NCI-H2227 (cell line): Measurements from ENCODE around the gene GRAPL.
"Not testable (repeated sequence)": the region's sequence is repeated elsewhere in the genome, so short reads cannot be mapped to it uniquely, and the experiment has no call there.

ENCODE experiments used
- DNase-seq: peaks from one replicate; lab custom pipeline; 2025; ENCODE audit not compliant: unreplicated experiment; lab: John Stamatoyannopoulos, UW

GRAPL gene

DNA sequence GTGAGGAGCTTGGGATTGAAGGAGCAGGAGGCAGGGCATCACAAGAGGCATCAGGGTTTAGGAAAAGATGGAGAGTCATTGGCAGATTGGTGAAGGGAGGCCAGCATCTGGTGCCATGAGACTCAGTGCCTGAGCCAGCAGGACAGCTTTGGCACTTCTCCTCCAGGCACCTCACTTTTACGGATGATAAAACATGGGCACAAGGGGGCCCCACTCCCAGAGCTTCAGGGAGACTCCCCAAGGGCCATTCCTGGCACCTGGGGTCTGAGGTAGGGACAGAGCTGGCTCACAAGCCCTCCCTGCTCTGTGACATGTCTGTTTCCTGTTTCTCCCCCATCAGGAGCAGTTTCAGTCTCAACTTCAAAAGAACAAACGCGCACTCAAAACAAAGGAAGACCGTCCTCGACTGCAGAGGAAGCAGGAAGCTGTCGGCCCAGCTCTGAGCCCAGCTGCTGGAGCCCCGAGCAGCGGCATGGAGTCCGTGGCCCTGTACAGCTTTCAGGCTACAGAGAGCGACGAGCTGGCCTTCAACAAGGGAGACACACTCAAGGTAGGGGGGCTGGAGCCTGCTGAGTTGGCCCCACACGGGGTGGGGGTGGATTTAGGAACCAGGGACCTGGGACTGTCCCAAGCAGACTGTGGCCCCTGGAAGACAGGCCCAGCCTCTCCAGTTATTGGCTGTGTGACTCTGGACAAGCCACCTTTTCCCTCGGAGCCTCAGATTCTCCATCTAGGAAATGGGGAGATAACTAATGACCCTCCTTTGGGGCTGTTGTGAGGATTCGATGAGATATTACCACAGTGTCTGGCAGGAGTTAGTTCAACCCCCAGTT, at the start of gene GRAPL:
GRAPL (plus strand) TSS at position 442 of the 833 bp plus-strand sequence; CDS start at position 473, 31 bp downstream.
- DNase-seq: not testable (repeated sequence)

- DNase-seq: not testable (repeated sequence)
Observed at GRCh38 chr17:19088804-19089685, 38.3 kb upstream of the GRAPL start.

DNA sequence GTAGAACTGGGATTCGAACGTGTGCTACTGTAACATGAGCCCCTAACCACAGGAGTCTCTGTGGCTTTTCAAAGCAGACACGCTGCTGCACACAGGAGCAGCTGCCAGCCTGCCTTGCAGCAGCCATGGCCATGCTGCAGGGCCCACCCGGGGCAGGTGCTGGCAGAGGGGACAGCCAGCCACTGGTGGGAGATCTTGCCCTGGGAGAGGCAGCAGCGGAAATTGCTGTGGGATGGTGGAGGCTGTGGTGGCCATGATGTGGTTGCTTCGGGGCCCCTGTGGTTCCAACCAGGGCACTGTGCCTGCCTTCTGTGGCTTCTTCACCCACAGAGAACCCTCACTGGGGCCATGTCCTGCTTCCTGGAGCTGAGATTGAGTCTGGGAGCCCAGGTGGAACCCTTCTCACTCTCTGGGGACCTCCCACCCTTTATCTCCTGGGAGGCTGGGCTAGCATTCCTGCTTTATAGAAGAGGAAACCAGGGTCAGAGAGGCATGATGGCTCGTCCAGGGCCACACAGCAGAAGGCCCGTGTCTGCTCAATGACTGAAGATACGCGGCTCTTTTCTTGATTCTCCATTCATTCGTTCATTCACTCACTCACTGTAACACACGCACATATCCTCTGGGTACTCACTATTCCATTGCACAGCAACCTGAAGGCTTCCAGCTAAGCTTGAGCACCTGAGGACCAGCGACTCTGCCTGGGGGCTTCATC, 37.2 kb upstream of the GRAPL start:
- DNase-seq: not testable (repeated sequence)

DNA sequence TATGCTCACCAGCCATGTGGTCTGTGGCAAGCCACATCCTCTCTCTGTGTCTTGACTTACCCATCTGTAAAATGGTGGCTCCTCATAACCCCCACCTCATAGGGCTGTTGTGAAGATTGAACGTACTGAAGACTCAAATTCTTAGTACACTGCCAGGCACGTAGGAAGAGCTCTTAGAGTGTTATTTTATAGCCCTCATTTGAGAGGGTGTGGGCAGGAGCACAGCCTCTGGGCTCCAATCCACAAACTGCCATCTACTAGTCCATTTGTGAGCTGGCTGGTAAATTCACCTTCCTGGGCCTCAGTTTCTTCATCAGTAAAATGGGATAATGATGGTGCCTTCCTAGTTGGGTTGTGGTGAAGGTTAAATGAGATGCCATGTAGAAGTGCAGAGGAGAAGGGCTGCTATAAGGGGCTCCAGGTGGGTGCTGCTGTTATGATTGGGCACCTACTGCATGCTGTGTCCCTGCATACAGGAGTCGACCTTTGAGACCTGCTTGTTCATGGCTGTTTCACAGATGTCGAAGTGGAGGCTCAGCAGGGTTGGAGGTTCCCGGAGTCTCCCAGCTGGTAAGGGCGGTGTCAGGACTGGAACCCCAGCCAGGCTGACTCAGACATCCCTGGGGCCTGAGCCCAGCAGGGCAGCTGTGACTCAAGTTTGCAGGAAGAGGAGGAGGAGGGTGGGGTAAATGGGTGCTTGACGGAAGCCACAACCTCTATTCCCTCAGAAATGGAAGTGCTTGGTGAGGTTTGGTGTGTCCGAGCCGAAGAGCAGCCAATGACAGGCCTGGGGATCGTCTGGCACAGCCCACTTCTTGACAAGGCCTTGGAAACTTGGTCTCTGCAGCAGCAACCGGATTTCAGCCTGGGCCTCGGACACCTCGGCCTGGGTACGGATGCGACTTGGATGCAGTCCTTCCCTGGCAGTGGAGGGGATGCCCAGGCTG, 34.4 kb upstream of the GRAPL start:
- DNase-seq: not testable (repeated sequence)

GRCh38 chr17:19093684-19094438, 33.5 kb upstream of the GRAPL start:
- not testable (repeated sequence) for DNase-seq

- DNase-seq: not testable (repeated sequence)
Observed at GRCh38 chr17:19108517-19108916, 18.9 kb upstream of the GRAPL start.

DNA sequence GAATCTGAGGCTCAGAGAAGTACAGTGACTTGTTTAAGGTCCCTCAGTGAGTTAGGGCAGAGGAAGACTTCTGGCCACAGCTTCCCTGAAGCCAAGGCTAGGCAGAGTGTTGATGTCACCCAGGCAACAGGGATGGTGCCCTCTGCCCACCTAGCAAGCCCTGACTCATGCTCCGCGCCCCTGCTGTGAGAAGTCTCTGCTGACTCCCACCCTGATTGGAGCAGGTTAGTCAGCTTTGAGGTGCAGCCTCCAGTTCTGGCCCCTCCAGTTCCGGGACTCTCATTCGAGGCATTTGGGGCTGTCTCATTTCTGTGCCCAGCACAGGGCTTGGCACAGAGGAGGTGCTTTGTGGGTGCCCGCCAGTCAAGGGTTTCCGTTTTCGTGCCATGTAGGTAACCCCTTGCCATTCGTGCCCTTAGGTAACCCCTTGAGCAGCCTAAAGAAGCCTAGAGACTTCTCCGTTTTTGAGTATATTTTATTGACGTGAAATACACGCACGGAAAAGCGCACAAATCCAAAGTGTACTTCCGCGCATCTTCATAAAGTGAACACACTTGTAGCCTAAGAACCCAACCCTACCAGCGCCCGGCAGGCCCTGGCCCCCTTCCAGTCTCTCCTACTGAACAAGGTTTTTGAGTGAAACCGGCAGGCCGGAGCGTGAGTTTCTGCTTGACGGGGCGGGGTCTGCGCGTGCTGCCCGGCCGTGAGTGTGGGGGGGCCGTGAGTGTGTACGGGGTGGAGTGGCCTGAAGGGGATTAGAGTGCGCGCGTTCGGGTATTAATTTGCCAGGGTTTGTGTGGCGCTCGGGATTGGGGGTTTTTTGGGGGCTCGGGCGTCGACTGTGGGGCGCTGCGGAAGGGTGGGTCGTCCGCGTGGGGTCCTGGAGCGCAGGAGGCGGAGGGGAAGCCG, 16.9 kb upstream of the GRAPL start:
- DNase-seq: not testable (repeated sequence)

GRCh38 chr17:19111111-19111711, 16.2 kb upstream of the GRAPL start:
- DNase-seq: not testable (repeated sequence)

GRCh38 chr17:19111801-19112458, 15.5 kb upstream of the GRAPL start:
- DNase-seq: not testable (repeated sequence)

DNA sequence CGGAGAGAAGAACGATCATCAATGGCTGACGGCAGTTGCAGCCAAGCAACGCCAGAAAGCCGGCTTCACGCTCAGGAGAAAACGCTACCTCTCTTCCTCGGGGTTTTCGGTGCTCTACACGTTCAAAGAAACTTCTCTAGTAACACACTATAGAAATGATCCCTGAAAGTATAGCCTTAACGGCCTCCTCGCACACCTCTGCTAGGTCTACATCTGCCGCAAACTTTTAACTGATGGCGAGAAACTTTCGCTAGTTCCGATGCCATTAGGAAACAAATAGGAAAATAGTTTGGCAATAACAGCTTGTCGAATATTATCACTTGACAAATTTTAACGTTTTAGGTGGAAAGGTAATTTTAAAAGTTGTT, 14.9 kb upstream of the GRAPL start:
- not testable (repeated sequence) for DNase-seq

DNA sequence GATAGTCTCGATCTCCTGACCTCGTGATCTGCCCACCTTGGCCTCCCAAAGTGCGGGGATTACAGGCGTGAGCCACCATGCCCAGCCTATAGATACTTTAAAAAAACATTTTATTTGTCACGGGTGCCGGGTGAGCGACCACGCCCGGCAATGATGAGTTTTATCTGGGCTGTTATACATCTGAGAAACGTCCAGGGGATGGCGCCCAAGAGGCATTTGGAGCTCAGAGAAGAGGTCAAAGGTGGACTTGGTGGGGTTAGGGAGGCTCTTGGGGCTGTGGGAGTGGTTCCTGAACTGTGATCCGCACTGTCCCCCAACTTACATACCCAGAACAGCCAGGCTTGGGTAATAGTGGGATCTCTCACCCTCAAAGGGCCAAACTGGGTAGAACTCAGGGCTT, 8.7 kb upstream of the GRAPL start:
- not testable (repeated sequence) for DNase-seq

- DNase-seq: not testable (repeated sequence)
Observed at GRCh38 chr17:19125289-19125688, 2.1 kb upstream of the GRAPL start.

- DNase-seq: not testable (repeated sequence)
Observed at GRCh38 chr17:19129500-19129899, 2.1 kb downstream of the GRAPL start.

DNA sequence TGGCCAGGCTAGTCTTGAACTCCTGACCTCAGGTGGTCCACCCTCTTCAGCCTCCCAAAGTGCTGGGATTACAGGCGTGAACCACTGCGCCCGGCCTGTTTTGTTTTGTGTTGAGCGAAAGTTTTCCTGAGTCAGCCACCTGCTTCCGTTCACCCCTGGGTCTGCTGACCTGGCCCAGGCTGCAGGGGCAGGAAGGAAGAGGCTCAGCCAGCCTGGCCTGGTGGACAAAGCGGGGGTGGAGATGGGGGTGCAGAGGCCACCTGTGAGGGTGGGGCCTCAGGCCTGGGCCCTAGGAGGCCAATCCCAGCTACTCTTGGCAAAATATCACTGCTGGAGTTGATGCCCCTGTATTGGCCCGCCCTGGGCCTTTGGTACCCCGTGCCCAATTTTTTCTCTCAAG, 3.7 kb downstream of the GRAPL start:
- DNase-seq: not testable (repeated sequence)

GRCh38 chr17:19131772-19132171, 4.4 kb downstream of the GRAPL start:
- DNase-seq: not testable (repeated sequence)

DNA sequence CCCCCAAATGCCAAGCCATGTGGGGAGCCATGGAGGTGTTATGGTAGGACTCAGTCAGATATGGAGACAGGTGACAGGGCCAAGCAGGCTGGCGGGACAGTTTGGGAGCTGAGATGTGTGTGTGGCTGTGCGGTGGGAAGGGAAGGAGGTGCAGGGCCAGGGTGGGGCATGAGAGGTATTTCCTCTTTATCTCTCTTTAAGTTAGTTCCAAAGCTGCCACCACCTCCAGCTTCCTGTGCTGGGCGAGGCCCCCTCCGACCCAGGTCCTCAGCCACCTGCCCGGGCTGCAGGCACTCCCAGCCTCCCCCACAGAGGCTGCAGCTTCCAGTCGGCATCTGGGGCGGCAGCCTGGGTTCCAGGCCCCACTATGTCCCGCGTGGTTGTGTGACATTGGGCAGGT, 6.4 kb downstream of the GRAPL start:
- not testable (repeated sequence) for DNase-seq

GRCh38 chr17:19135391-19135790, 8.0 kb downstream of the GRAPL start:
- DNase-seq: not testable (repeated sequence)
